GM23338 (cell line): ENCODE data around the gene ZNF223.

ENCODE experiments used
- CREB1 ChIP-seq: fragments of 250-450 bp; sonication (Bioruptor Pico); IDR thresholded peaks from 2 replicates; pipeline ENCODE4 v1.5.0; 2020; ENCODE audit warnings: low read depth, mild to moderate bottlenecking, moderate library complexity
- EZH2 ChIP-seq: fragments of 200-600 bp; sonication (generic); IDR thresholded peaks from one replicate; pipeline ENCODE4 v1.8.0; 2017; ENCODE audit warnings: antibody characterized with exemption, mild to moderate bottlenecking, low read depth; ENCODE audit not compliant: unreplicated experiment
- EZH2phosphoT487 ChIP-seq: fragments of 200-600 bp; sonication (generic); IDR thresholded peaks from one replicate; pipeline ENCODE4 v1.8.1; 2018; ENCODE audit warnings: antibody characterized with exemption; ENCODE audit not compliant: unreplicated experiment
- JUNB ChIP-seq: IDR thresholded peaks from one replicate; pipeline ENCODE4 v1.6.1; 2016; ENCODE audit warnings: antibody characterized with exemption; ENCODE audit not compliant: unreplicated experiment
- NANOG ChIP-seq: IDR thresholded peaks from 2 replicates; pipeline ENCODE4 v1.6.1; 2016; ENCODE audit warnings: antibody characterized with exemption, borderline replicate concordance
- POLR2AphosphoS5 ChIP-seq: IDR thresholded peaks from 2 replicates; pipeline ENCODE4 v1.6.1; 2016; ENCODE audit warnings: antibody characterized with exemption, low read depth
- ZNF114 ChIP-seq: fragments of 250-450 bp; sonication (Bioruptor Pico); IDR thresholded peaks from 2 replicates; pipeline ENCODE4 v1.5.0; 2020; ENCODE audit warnings: mild to moderate bottlenecking, moderate library complexity
- TF ChIP-seq, protein P1 (sequence below), 2 experiments: fragments of 200-600 bp in 1 of 2; sonication (generic) in 1 of 2; conservative IDR thresholded peaks; 2 replicates each; pipeline versions ENCODE4 v1.5.1 to v1.6.1; 2016 to 2017; ENCODE audit warnings: antibody characterized with exemption in 2 of 2, low read depth in 2 of 2, mild to moderate bottlenecking in 2 of 2, moderate library complexity in 1 of 2
- TF ChIP-seq, protein P2 (sequence below): IDR thresholded peaks from one replicate; pipeline ENCODE4 v1.6.1; 2018; ENCODE audit warnings: antibody characterized with exemption; ENCODE audit not compliant: unreplicated experiment
- TF ChIP-seq, protein P3 (sequence below): IDR thresholded peaks from 2 replicates; pipeline ENCODE4 v1.6.1; 2016; ENCODE audit warnings: antibody characterized with exemption

DNA sequence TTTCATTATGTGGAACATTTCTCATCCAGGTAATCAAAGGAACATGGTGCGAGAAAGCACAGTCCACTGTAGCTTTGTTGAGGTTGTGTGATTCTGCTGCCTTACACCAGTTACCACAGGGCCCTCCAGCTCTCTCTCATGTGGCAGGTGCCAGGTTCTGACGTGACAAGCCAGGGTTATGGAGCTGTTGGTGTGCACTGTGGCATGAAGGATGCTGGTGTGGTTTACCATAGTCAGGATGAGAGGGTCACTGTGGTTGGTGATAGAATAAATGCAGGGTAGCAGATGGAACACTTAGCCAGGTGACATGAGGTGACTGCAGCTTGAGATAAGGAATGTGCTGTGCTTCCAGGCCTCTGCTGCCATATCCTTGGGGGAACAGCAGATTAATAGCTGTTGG, 7.4 kb downstream of the ZNF223 start:
- TF ChIP-seq, protein P1, sequence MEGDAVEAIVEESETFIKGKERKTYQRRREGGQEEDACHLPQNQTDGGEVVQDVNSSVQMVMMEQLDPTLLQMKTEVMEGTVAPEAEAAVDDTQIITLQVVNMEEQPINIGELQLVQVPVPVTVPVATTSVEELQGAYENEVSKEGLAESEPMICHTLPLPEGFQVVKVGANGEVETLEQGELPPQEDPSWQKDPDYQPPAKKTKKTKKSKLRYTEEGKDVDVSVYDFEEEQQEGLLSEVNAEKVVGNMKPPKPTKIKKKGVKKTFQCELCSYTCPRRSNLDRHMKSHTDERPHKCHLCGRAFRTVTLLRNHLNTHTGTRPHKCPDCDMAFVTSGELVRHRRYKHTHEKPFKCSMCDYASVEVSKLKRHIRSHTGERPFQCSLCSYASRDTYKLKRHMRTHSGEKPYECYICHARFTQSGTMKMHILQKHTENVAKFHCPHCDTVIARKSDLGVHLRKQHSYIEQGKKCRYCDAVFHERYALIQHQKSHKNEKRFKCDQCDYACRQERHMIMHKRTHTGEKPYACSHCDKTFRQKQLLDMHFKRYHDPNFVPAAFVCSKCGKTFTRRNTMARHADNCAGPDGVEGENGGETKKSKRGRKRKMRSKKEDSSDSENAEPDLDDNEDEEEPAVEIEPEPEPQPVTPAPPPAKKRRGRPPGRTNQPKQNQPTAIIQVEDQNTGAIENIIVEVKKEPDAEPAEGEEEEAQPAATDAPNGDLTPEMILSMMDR (conservative IDR thresholded peaks at IDR 0.05; ENCODE audit: low read depth in 2 of 2) = no peak
- TF ChIP-seq EZH2 = no peak
- TF ChIP-seq CREB1 (CRISPR knock-in tag) = no peak
- TF ChIP-seq, protein P2, sequence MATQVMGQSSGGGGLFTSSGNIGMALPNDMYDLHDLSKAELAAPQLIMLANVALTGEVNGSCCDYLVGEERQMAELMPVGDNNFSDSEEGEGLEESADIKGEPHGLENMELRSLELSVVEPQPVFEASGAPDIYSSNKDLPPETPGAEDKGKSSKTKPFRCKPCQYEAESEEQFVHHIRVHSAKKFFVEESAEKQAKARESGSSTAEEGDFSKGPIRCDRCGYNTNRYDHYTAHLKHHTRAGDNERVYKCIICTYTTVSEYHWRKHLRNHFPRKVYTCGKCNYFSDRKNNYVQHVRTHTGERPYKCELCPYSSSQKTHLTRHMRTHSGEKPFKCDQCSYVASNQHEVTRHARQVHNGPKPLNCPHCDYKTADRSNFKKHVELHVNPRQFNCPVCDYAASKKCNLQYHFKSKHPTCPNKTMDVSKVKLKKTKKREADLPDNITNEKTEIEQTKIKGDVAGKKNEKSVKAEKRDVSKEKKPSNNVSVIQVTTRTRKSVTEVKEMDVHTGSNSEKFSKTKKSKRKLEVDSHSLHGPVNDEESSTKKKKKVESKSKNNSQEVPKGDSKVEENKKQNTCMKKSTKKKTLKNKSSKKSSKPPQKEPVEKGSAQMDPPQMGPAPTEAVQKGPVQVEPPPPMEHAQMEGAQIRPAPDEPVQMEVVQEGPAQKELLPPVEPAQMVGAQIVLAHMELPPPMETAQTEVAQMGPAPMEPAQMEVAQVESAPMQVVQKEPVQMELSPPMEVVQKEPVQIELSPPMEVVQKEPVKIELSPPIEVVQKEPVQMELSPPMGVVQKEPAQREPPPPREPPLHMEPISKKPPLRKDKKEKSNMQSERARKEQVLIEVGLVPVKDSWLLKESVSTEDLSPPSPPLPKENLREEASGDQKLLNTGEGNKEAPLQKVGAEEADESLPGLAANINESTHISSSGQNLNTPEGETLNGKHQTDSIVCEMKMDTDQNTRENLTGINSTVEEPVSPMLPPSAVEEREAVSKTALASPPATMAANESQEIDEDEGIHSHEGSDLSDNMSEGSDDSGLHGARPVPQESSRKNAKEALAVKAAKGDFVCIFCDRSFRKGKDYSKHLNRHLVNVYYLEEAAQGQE = no peak
- TF ChIP-seq EZH2phosphoT487 = no peak
- TF ChIP-seq, protein P3, sequence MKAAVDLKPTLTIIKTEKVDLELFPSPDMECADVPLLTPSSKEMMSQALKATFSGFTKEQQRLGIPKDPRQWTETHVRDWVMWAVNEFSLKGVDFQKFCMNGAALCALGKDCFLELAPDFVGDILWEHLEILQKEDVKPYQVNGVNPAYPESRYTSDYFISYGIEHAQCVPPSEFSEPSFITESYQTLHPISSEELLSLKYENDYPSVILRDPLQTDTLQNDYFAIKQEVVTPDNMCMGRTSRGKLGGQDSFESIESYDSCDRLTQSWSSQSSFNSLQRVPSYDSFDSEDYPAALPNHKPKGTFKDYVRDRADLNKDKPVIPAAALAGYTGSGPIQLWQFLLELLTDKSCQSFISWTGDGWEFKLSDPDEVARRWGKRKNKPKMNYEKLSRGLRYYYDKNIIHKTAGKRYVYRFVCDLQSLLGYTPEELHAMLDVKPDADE = no peak
- TF ChIP-seq POLR2AphosphoS5 = no peak
- TF ChIP-seq ZNF114 (CRISPR knock-in tag) = no peak
- TF ChIP-seq NANOG = no peak
- no peak for TF ChIP-seq JUNB
